ENCODE data around the gene HES7. TPM values are rescaled to one million over a fixed set of nuclear protein-coding genes. Genes with fewer than 3 reads are reported as not detected.
A peak's percentile ranks its signal among the peaks of the same experiment; 100 is the strongest.

The HES7 gene
- total and polyA plus RNA-seq, 2 donors from 2014 or later, result 0.25 TPM; not detected in 1

- peak overlapping the region; percentile 96 to 99 for H3K27ac ChIP-seq (ENCODE audit: low read depth in 2 of 2, low read length in 2 of 2)
- H3K9ac ChIP-seq (ENCODE audit: low read length in 3 of 3), result peak overlapping the region; percentile 28 to 99 (median 97)
- TF ChIP-seq, protein P1, sequence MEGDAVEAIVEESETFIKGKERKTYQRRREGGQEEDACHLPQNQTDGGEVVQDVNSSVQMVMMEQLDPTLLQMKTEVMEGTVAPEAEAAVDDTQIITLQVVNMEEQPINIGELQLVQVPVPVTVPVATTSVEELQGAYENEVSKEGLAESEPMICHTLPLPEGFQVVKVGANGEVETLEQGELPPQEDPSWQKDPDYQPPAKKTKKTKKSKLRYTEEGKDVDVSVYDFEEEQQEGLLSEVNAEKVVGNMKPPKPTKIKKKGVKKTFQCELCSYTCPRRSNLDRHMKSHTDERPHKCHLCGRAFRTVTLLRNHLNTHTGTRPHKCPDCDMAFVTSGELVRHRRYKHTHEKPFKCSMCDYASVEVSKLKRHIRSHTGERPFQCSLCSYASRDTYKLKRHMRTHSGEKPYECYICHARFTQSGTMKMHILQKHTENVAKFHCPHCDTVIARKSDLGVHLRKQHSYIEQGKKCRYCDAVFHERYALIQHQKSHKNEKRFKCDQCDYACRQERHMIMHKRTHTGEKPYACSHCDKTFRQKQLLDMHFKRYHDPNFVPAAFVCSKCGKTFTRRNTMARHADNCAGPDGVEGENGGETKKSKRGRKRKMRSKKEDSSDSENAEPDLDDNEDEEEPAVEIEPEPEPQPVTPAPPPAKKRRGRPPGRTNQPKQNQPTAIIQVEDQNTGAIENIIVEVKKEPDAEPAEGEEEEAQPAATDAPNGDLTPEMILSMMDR (IDR thresholded peaks at IDR 0.05; ENCODE audit: borderline replicate concordance, extremely low read depth, insufficient read depth), result no peak
- H3K27me3 ChIP-seq (ENCODE audit: control insufficient read depth, insufficient read depth, low read length), result no peaks in the 10 kb centered on the region
- FAIRE-seq (no peak), DNase-seq (peak in 1 of 5 donors; percentile 74)
- no peaks in the 10 kb centered on the region for H3K9me3 ChIP-seq (ENCODE audit: control insufficient read depth in 2 of 3, insufficient read depth in 1 of 3, low read length in 3 of 3)
- intact Hi-C loops (cut with DNase I), result no loop called here
- peak overlapping the region; percentile 47 to 86 (median 75) for H3K4me3 ChIP-seq (ENCODE audit: low read length in 3 of 3)
- H3K4me1 ChIP-seq (ENCODE audit: control insufficient read depth in 2 of 3, insufficient read depth in 2 of 3, low read depth in 1 of 3, low read length in 3 of 3), result peaks cover 0 to 33% (median 22%) of the 10 kb centered on the region in 3 donors
- H3K36me3 ChIP-seq (ENCODE audit: control insufficient read depth in 2 of 3, insufficient read depth in 3 of 3, low read length in 3 of 3), result peaks cover 2 to 14% (median 2%) of the 10 kb centered on the region in 3 donors
These were observed 37.7 kb upstream of the HES7 start for GRCh38 chr17:8161289-8162232.

- Histone ChIP-seq H3K4me3 (ENCODE audit: low read length in 3 of 3) (peak overlapping the region in 1 of 3 donors; percentile 86), H3K4me1 (ENCODE audit: control insufficient read depth in 2 of 3, insufficient read depth in 2 of 3, low read depth in 1 of 3, low read length in 3 of 3) (peaks cover 0 to 33% (median 22%) of the 10 kb centered on the region in 3 donors), H3K36me3 (ENCODE audit: control insufficient read depth in 2 of 3, insufficient read depth in 3 of 3, low read length in 3 of 3) (peaks cover 2 to 14% (median 2%) of the 10 kb centered on the region in 3 donors), H3K27ac (ENCODE audit: low read depth in 2 of 2, low read length in 2 of 2) (peak overlapping the region; percentile 54 to 99), H3K9me3 (ENCODE audit: control insufficient read depth in 2 of 3, insufficient read depth in 1 of 3, low read length in 3 of 3) (no peaks in the 10 kb centered on the region), H3K9ac (ENCODE audit: low read length in 3 of 3) (peak overlapping the region in 2 of 3 donors; percentile 56 to 97), H3K27me3 (ENCODE audit: control insufficient read depth, insufficient read depth, low read length) (no peaks in the 10 kb centered on the region)
- intact Hi-C loops (cut with DNase I), result no loop called here
- FAIRE-seq, result no peak
- DNase-seq, result peak in 2 of 5 donors; percentile 27 to 38
- TF ChIP-seq, protein P1 (IDR thresholded peaks at IDR 0.05; ENCODE audit: borderline replicate concordance, extremely low read depth, insufficient read depth), result no peak
These were observed 36.9 kb upstream of the HES7 start for GRCh38 chr17:8160741-8161221.

GRCh38 chr17:8160224-8160577, 36.3 kb upstream of the HES7 start:
- TF ChIP-seq, protein P1 (IDR thresholded peaks at IDR 0.05; ENCODE audit: borderline replicate concordance, extremely low read depth, insufficient read depth), result no peak
- H3K27me3 ChIP-seq (ENCODE audit: control insufficient read depth, insufficient read depth, low read length), result no peaks in the 10 kb centered on the region

More at GRCh38 chr17:8160224-8160577, 36.3 kb upstream of the HES7 start:
- intact Hi-C loops (cut with DNase I), result no loop called here
- H3K9me3 ChIP-seq (ENCODE audit: control insufficient read depth in 2 of 3, insufficient read depth in 1 of 3, low read length in 3 of 3), result no peaks in the 10 kb centered on the region
- peaks cover 3 to 33% (median 22%) of the 10 kb centered on the region in 3 donors for H3K4me1 ChIP-seq (ENCODE audit: control insufficient read depth in 2 of 3, insufficient read depth in 2 of 3, low read depth in 1 of 3, low read length in 3 of 3)
- no peak overlapping the region for H3K27ac ChIP-seq (ENCODE audit: low read depth in 2 of 2, low read length in 2 of 2)
- peaks cover 2 to 14% (median 2%) of the 10 kb centered on the region in 3 donors for H3K36me3 ChIP-seq (ENCODE audit: control insufficient read depth in 2 of 3, insufficient read depth in 3 of 3, low read length in 3 of 3)
- FAIRE-seq, result no peak
- peak overlapping the region in 1 of 3 donors; percentile 29 for H3K9ac ChIP-seq (ENCODE audit: low read length in 3 of 3)
- DNase-seq, result no peak
- peak overlapping the region in 1 of 3 donors; percentile 16 for H3K4me3 ChIP-seq (ENCODE audit: low read length in 3 of 3)

Measured in kidney (tissue), 14 donors.